COLO829 (cell line): ENCODE results near the gene ADGRA1.

Experiments
- DNase-seq: peaks from one replicate; pipeline ENCODE4 v3.0.0; 2012; ENCODE audit warnings: low spot score

ADGRA1 gene

GRCh38 chr10:133113146-133113830, 25.6 kb downstream of the ADGRA1 start:
- no peak for DNase-seq

GRCh38 chr10:133113847-133114246, 26.1 kb downstream of the ADGRA1 start:
- no peak for DNase-seq

- DNase-seq: no peak
These were observed 26.5 kb downstream of the ADGRA1 start for GRCh38 chr10:133114251-133114650.

GRCh38 chr10:133114726-133115452, 27.2 kb downstream of the ADGRA1 start:
- DNase-seq: no peak

- DNase-seq: no peak
These were observed 27.7 kb downstream of the ADGRA1 start for GRCh38 chr10:133115453-133115842.

GRCh38 chr10:133115976-133116375, 28.3 kb downstream of the ADGRA1 start:
- DNase-seq: no peak

- no peak for DNase-seq
These were observed 28.7 kb downstream of the ADGRA1 start for GRCh38 chr10:133116455-133116854.

- DNase-seq: no peak
These were observed 29.4 kb downstream of the ADGRA1 start for GRCh38 chr10:133117036-133117687.

- DNase-seq: no peak
These were observed 30.0 kb downstream of the ADGRA1 start for GRCh38 chr10:133117688-133118071.

GRCh38 chr10:133121479-133121878, 33.8 kb downstream of the ADGRA1 start:
- no peak for DNase-seq

GRCh38 chr10:133122171-133122935, 34.6 kb downstream of the ADGRA1 start:
- no peak for DNase-seq

- no peak for DNase-seq
These were observed 35.5 kb downstream of the ADGRA1 start for GRCh38 chr10:133123050-133123745.

GRCh38 chr10:133123746-133124356, 36.1 kb downstream of the ADGRA1 start:
- DNase-seq: no peak

GRCh38 chr10:133124357-133125211, 36.9 kb downstream of the ADGRA1 start:
- DNase-seq: no peak

GRCh38 chr10:133125901-133126300, 38.2 kb downstream of the ADGRA1 start:
- no peak for DNase-seq

GRCh38 chr10:133126431-133127290, 38.9 kb downstream of the ADGRA1 start:
- DNase-seq: no peak

GRCh38 chr10:133127291-133128125, 39.8 kb downstream of the ADGRA1 start:
- DNase-seq: peak; percentile 25
